Testis (tissue), 2 donors: Measurements from ENCODE around the gene FBXO9.

ENCODE experiments used
- POLR2A ChIP-seq: fragments of 450-650 bp; IDR thresholded peaks from one replicate; pipeline ENCODE4 v1.6.1; 2017; ENCODE audit warnings: antibody characterized with exemption, mild to moderate bottlenecking, moderate library complexity
- TF ChIP-seq, protein P1 (sequence below), 3 experiments: fragments of 450-650 bp in 2 of 3; fragments of 200-600 bp in 1 of 3; sonication (generic) in 1 of 3; IDR thresholded peaks; one replicate each; pipeline ENCODE4 v1.5.1; 2016 to 2019; ENCODE audit warnings: antibody characterized with exemption in 3 of 3, mild to moderate bottlenecking in 2 of 3, moderate library complexity in 1 of 3

DNA sequence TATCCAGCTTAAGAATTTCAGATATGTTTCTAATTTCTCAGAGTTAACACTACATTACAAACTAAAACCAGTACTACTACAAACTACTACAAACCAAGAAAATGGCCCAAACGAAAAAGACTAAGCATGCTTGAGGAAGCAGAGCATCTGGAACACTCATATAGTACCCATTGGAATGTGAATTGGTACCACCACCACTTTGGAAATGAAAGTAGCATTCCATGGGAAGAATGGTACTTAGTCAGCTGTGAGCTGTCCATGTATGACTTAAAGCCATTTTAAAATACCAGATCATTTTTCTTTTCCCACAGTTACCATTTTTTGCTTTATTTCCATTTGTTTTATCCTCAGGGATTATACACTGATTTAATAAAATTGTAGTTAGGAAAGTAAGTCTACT is 30.5 kb downstream of the FBXO9 start:
- TF ChIP-seq, protein P1, sequence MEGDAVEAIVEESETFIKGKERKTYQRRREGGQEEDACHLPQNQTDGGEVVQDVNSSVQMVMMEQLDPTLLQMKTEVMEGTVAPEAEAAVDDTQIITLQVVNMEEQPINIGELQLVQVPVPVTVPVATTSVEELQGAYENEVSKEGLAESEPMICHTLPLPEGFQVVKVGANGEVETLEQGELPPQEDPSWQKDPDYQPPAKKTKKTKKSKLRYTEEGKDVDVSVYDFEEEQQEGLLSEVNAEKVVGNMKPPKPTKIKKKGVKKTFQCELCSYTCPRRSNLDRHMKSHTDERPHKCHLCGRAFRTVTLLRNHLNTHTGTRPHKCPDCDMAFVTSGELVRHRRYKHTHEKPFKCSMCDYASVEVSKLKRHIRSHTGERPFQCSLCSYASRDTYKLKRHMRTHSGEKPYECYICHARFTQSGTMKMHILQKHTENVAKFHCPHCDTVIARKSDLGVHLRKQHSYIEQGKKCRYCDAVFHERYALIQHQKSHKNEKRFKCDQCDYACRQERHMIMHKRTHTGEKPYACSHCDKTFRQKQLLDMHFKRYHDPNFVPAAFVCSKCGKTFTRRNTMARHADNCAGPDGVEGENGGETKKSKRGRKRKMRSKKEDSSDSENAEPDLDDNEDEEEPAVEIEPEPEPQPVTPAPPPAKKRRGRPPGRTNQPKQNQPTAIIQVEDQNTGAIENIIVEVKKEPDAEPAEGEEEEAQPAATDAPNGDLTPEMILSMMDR (IDR thresholded peaks at IDR 0.05) = no peak
- TF ChIP-seq POLR2A = no peak
